DMS 273 treated with DMSO at 0.1 percent for 48 hours (cell line): ENCODE data around the gene LPP.

ENCODE experiments used
- DNase-seq: peaks from one replicate; lab custom pipeline; 2025; lab: John Stamatoyannopoulos, UW

LPP gene

GRCh38 chr3:188749830-188750229 is 595.9 kb downstream of the LPP start:
- DNase-seq = no peak

GRCh38 chr3:188750617-188751016 is 596.7 kb downstream of the LPP start:
- no peak for DNase-seq

GRCh38 chr3:188752850-188753249 is 598.9 kb downstream of the LPP start:
- no peak for DNase-seq

GRCh38 chr3:188754267-188754666 is 600.3 kb downstream of the LPP start:
- no peak for DNase-seq

- no peak for DNase-seq
These were observed 602.3 kb downstream of the LPP start for GRCh38 chr3:188756241-188756640.

GRCh38 chr3:188759336-188760005 is 605.5 kb downstream of the LPP start:
- no peak for DNase-seq

- no peak for DNase-seq
These were observed 606.5 kb downstream of the LPP start for GRCh38 chr3:188760408-188760807.

GRCh38 chr3:188761439-188761838 is 607.5 kb downstream of the LPP start:
- no peak for DNase-seq

GRCh38 chr3:188761964-188762363 is 608.0 kb downstream of the LPP start:
- DNase-seq = no peak

GRCh38 chr3:188764609-188765008 is 610.7 kb downstream of the LPP start:
- no peak for DNase-seq

GRCh38 chr3:188769831-188770230 is 615.9 kb downstream of the LPP start:
- no peak for DNase-seq

GRCh38 chr3:188772886-188773285 is 618.9 kb downstream of the LPP start:
- no peak for DNase-seq

GRCh38 chr3:188775412-188775811 is 621.5 kb downstream of the LPP start:
- no peak for DNase-seq

- no peak for DNase-seq
These were observed 622.5 kb downstream of the LPP start for GRCh38 chr3:188776447-188776846.

GRCh38 chr3:188778091-188778852 is 624.3 kb downstream of the LPP start:
- DNase-seq = no peak

- no peak for DNase-seq
These were observed 625.5 kb downstream of the LPP start for GRCh38 chr3:188779281-188779980.

- DNase-seq = no peak
These were observed 626.5 kb downstream of the LPP start for GRCh38 chr3:188780193-188781147.

- no peak for DNase-seq
These were observed 628.7 kb downstream of the LPP start for GRCh38 chr3:188782613-188783124.

GRCh38 chr3:188786424-188786823 is 632.5 kb downstream of the LPP start:
- no peak for DNase-seq

GRCh38 chr3:188788621-188789081 is 634.7 kb downstream of the LPP start:
- DNase-seq = no peak

GRCh38 chr3:188789251-188789650 is 635.3 kb downstream of the LPP start:
- DNase-seq = no peak

- DNase-seq = no peak
These were observed 637.4 kb downstream of the LPP start for GRCh38 chr3:188791311-188791710.
